ENCODE measurements around the gene CHD5. TPM values are rescaled to one million over a fixed set of nuclear protein-coding genes. Genes with fewer than 3 reads are reported as not detected.

CHD5 gene
- total and polyA plus RNA-seq, 2 experiments from 2014 or later = 0.10 to 0.11 TPM

GRCh38 chr1:6163191-6163972 is 16.7 kb downstream of the CHD5 start:
- Histone ChIP-seq H3K9me2 (ENCODE audit: insufficient read depth) (no peaks in the 10 kb centered on the region), H3K4me2 (ENCODE audit: unreplicated experiment) (no peak overlapping the region), H3K9ac (no peak overlapping the region), H3F3A (ENCODE audit: insufficient read depth) (no peaks in the 10 kb centered on the region), H3K36me3 (ENCODE audit: low read depth) (no peaks in the 10 kb centered on the region), H3K9me3 (ENCODE audit: low read depth) (no peaks in the 10 kb centered on the region), H3K27me3 (replicated peaks; ENCODE audit: insufficient read depth) (peaks cover 21% of the 10 kb centered on the region), H4K20me1 (ENCODE audit: insufficient read depth) (no peaks in the 10 kb centered on the region), H3K4me3 (no peak overlapping the region), H2AFZ (no peak overlapping the region), H3K4me1 (ENCODE audit: insufficient read depth) (no peaks in the 10 kb centered on the region), H3K27ac (no peak overlapping the region), H3K79me2 (ENCODE audit: insufficient read depth) (no peaks in the 10 kb centered on the region)
- TF ChIP-seq EZH2 (IDR thresholded peaks at IDR 0.05; ENCODE audit: insufficient read depth, poor library complexity, severe bottlenecking) (no peak), EZH2phosphoT487 (IDR thresholded peaks at IDR 0.05; ENCODE audit: insufficient read depth, low read depth) (no peak)
- DNase-seq = no peak
- WGBS, 2 experiments (ENCODE audit: low coverage in 1 of 2, low lambda C conversion rate in 2 of 2, missing lambda C conversion rate in 2 of 2) = 57 to 58% methylated on average over 15 of the region's 15 CpGs
- in situ Hi-C loops (cut with MboI) = no loop called here

- H3K27me3 ChIP-seq (replicated peaks; ENCODE audit: insufficient read depth) = peaks cover 21% of the 10 kb centered on the region
- no peaks in the 10 kb centered on the region for H3K9me2 ChIP-seq (ENCODE audit: insufficient read depth)
- DNase-seq = no peak
- no peak overlapping the region for H2AFZ ChIP-seq
- no peak overlapping the region for H3K4me2 ChIP-seq (ENCODE audit: unreplicated experiment)
- in situ Hi-C loops (cut with MboI) = no loop called here
- no peaks in the 10 kb centered on the region for H3K4me1 ChIP-seq (ENCODE audit: insufficient read depth)
- 59 to 67% methylated on average over 11 to 13 of the region's 13 CpGs for WGBS, 2 experiments (ENCODE audit: low coverage in 1 of 2, low lambda C conversion rate in 2 of 2, missing lambda C conversion rate in 2 of 2)
- no peak overlapping the region for H3K27ac ChIP-seq
- H3K79me2 ChIP-seq (ENCODE audit: insufficient read depth) = no peaks in the 10 kb centered on the region
- H3F3A ChIP-seq (ENCODE audit: insufficient read depth) = no peaks in the 10 kb centered on the region
- H3K36me3 ChIP-seq (ENCODE audit: low read depth) = no peaks in the 10 kb centered on the region
- H3K9ac ChIP-seq = no peak overlapping the region
- no peak for TF ChIP-seq EZH2phosphoT487 (IDR thresholded peaks at IDR 0.05; ENCODE audit: insufficient read depth, low read depth)
- TF ChIP-seq EZH2 (IDR thresholded peaks at IDR 0.05; ENCODE audit: insufficient read depth, poor library complexity, severe bottlenecking) = no peak
- no peaks in the 10 kb centered on the region for H3K9me3 ChIP-seq (ENCODE audit: low read depth)
- H3K4me3 ChIP-seq = no peak overlapping the region
- no peaks in the 10 kb centered on the region for H4K20me1 ChIP-seq (ENCODE audit: insufficient read depth)
Measured at GRCh38 chr1:6162773-6163172, 17.3 kb downstream of the CHD5 start.

GRCh38 chr1:6162341-6162740 is 17.8 kb downstream of the CHD5 start:
- no peak for DNase-seq
- Histone ChIP-seq H3K9ac (no peak overlapping the region), H3F3A (ENCODE audit: insufficient read depth) (no peaks in the 10 kb centered on the region), H3K4me1 (ENCODE audit: insufficient read depth) (no peaks in the 10 kb centered on the region), H2AFZ (no peak overlapping the region), H3K27ac (no peak overlapping the region), H3K4me2 (ENCODE audit: unreplicated experiment) (no peak overlapping the region), H3K9me2 (ENCODE audit: insufficient read depth) (no peaks in the 10 kb centered on the region), H3K27me3 (replicated peaks; ENCODE audit: insufficient read depth) (peaks cover 21% of the 10 kb centered on the region), H3K79me2 (ENCODE audit: insufficient read depth) (no peaks in the 10 kb centered on the region), H4K20me1 (ENCODE audit: insufficient read depth) (no peaks in the 10 kb centered on the region), H3K36me3 (ENCODE audit: low read depth) (no peaks in the 10 kb centered on the region), H3K4me3 (no peak overlapping the region), H3K9me3 (ENCODE audit: low read depth) (no peaks in the 10 kb centered on the region)
- 41 to 54% methylated on average over 5 to 7 of the region's 7 CpGs for WGBS, 2 experiments (ENCODE audit: low coverage in 1 of 2, low lambda C conversion rate in 2 of 2, missing lambda C conversion rate in 2 of 2)
- TF ChIP-seq EZH2phosphoT487 (IDR thresholded peaks at IDR 0.05; ENCODE audit: insufficient read depth, low read depth) (no peak), EZH2 (IDR thresholded peaks at IDR 0.05; ENCODE audit: insufficient read depth, poor library complexity, severe bottlenecking) (no peak)
- in situ Hi-C loops (cut with MboI) = no loop called here

- H2AFZ ChIP-seq = no peak overlapping the region
- TF ChIP-seq EZH2phosphoT487 (IDR thresholded peaks at IDR 0.05; ENCODE audit: insufficient read depth, low read depth) (no peak), EZH2 (IDR thresholded peaks at IDR 0.05; ENCODE audit: insufficient read depth, poor library complexity, severe bottlenecking) (no peak)
- H3K4me2 ChIP-seq (ENCODE audit: unreplicated experiment) = no peak overlapping the region
- H4K20me1 ChIP-seq (ENCODE audit: insufficient read depth) = no peaks in the 10 kb centered on the region
- H3K9me3 ChIP-seq (ENCODE audit: low read depth) = no peaks in the 10 kb centered on the region
- no peak overlapping the region for H3K4me3 ChIP-seq
- 83 to 85% methylated on average over 8 of the region's 8 CpGs for WGBS, 2 experiments (ENCODE audit: low coverage in 1 of 2, low lambda C conversion rate in 2 of 2, missing lambda C conversion rate in 2 of 2)
- no peaks in the 10 kb centered on the region for H3K9me2 ChIP-seq (ENCODE audit: insufficient read depth)
- H3K36me3 ChIP-seq (ENCODE audit: low read depth) = no peaks in the 10 kb centered on the region
- DNase-seq = no peak
- H3K79me2 ChIP-seq (ENCODE audit: insufficient read depth) = no peaks in the 10 kb centered on the region
- H3K27me3 ChIP-seq (replicated peaks; ENCODE audit: insufficient read depth) = peaks cover 14% of the 10 kb centered on the region
- no peak overlapping the region for H3K27ac ChIP-seq
- no peaks in the 10 kb centered on the region for H3K4me1 ChIP-seq (ENCODE audit: insufficient read depth)
- in situ Hi-C loops (cut with MboI) = no loop called here
- no peaks in the 10 kb centered on the region for H3F3A ChIP-seq (ENCODE audit: insufficient read depth)
- H3K9ac ChIP-seq = no peak overlapping the region
Measured at GRCh38 chr1:6158181-6158580, 21.9 kb downstream of the CHD5 start.

Measured in GM23248 (cell line).